ENCODE data around the gene PSMB5. TPM values are rescaled to one million over a fixed set of nuclear protein-coding genes. Genes with fewer than 3 reads are reported as not detected.
"Not testable (repeated sequence)": the region's sequence is repeated elsewhere in the genome, so short reads cannot be mapped to it uniquely, and the experiment has no call there.

Gene PSMB5
- total and polyA plus RNA-seq, 5 donors = 108 to 140 (median 114) TPM

DNA sequence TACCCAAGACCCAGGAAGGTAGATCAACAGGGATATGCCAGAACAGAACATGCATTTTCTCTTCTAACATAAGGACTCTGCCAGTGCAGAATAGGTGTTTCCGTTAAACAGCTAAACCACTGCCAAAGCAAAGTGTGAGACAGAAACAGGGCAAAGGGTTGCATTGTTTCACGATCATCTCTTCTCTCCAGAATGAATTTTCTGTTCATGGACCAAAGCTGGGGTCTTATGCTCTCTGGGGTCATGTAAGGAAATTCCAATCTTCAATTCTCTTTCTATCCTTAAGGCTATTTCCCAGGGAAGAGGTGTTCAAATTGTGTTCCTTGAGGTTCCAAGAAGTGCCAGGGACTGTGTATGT, 10.9 kb downstream of the PSMB5 start:
- H3K4me1 ChIP-seq (ENCODE audit: control insufficient read depth, insufficient read depth, low read length) = no peaks in the 10 kb centered on the region
- no peak overlapping the region for H3K4me3 ChIP-seq (ENCODE audit: low read length)
- intact Hi-C loops (cut with DNase I) = no loop called here
- H3K27me3 ChIP-seq (ENCODE audit: control insufficient read depth, insufficient read depth) = no peaks in the 10 kb centered on the region
- DNase-seq (no peak), ATAC-seq (no peak)
- no peaks in the 10 kb centered on the region for H3K9me3 ChIP-seq (ENCODE audit: control insufficient read depth, low read length)
- no peak overlapping the region for H3K27ac ChIP-seq (ENCODE audit: low read length)
- 95% methylated on average over 2 of the region's 2 CpGs for WGBS

DNA sequence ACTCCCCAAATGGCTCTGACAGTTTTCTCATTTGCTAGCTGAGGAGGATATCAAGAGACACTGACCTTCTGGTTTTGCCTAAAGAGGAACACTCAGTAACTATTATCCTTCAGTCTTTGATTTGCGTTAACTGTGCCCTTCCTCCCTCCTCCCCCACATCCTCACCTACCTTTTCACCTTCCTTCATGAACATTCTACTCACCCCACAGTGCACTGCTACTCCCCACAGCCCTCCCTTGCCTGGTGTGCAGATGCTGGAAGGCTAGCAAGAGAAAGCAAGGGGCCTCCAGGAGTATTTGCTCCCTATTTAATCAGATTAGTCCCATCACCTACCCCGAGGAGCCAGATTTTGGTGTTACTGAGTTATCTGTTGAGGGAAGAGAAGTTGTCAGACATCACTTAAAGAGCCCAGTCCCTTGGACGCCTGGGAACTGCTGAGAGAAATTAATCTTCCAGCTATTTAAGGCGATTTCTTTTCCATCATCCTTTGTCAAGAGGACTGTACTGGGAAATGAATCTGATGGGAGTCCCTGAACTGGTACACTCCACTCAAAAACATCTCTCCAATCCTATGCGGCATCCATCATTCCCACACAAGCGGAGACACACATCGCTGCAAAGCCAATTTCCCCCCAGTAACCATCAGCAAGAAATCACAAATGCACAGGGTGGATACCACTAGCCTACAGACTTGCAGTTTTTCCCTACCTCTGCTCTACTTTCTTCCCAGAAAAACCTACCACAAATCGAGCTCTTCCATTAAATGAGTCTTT, 11.5 kb downstream of the PSMB5 start:
- intact Hi-C loops (cut with DNase I) = no loop called here

DNA sequence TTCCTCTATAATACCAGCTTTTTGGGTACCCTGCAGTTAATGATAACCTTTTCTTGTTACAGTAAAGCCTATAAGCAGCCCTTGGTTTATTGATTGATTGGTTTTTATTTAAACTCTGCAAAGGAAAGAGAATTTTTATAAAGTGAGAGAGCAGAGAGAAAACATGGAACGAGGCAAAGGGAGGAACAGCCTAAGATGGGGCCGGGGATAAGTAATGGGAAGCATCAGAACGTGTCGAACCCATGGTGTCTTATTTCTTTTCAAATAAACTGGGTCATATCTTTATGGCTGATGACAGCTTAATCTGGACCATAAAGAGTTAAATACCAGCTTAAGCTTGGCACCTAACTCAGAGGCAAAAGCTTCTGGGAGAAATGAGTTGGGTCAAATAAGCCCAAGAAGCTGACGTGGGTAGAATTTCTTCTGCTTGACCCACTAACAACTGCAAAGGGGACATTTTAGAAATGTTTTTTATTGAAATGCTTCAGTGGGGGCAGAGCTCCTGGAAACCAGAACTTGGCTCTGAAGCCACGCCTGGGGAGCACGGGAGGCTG, 12.7 kb downstream of the PSMB5 start:
- Histone ChIP-seq H3K9me3 (ENCODE audit: control insufficient read depth, low read length) (no peaks in the 10 kb centered on the region), H3K27me3 (ENCODE audit: control insufficient read depth, insufficient read depth) (no peaks in the 10 kb centered on the region), H3K4me1 (ENCODE audit: control insufficient read depth, insufficient read depth, low read length) (no peaks in the 10 kb centered on the region), H3K4me3 (ENCODE audit: low read length) (no peak overlapping the region), H3K27ac (ENCODE audit: low read length) (no peak overlapping the region)
- DNase-seq (no peak), ATAC-seq (no peak)
- intact Hi-C loops (cut with DNase I) = no loop called here
- 54% methylated on average over 7 of the region's 7 CpGs for WGBS

More for the DNA sequence above, 11.5 kb downstream of the PSMB5 start:
- 76% methylated on average over 8 of the region's 8 CpGs for WGBS
- DNase-seq (no peak), ATAC-seq (no peak)
- no peak overlapping the region for H3K4me3 ChIP-seq (ENCODE audit: low read length)
- no peaks in the 10 kb centered on the region for H3K4me1 ChIP-seq (ENCODE audit: control insufficient read depth, insufficient read depth, low read length)
- H3K27ac ChIP-seq (ENCODE audit: low read length) = no peak overlapping the region
- no peaks in the 10 kb centered on the region for H3K27me3 ChIP-seq (ENCODE audit: control insufficient read depth, insufficient read depth)
- no peaks in the 10 kb centered on the region for H3K9me3 ChIP-seq (ENCODE audit: control insufficient read depth, low read length)

DNA sequence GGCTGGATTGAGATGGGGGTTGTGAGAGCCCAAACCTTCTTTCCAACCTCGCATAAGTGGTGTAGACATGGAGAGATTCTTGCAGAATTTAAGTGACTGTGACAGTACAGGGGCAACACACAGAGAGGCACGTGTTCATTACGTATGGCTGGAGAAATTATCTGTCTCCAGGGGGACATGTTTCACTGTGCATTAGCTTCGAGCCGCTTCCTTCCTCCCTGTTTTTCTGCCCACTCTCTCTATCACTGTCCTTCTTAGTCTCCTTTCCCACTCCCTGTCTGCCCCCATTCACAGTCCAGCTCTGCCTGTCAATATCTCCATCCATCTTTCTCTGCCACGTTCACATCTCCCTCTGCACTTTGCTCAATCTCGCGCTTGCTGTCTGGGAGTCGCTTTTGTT, 13.3 kb downstream of the PSMB5 start:
- DNase-seq (no peak), ATAC-seq (no peak)
- no peaks in the 10 kb centered on the region for H3K9me3 ChIP-seq (ENCODE audit: control insufficient read depth, low read length)
- H3K27me3 ChIP-seq (ENCODE audit: control insufficient read depth, insufficient read depth) = no peaks in the 10 kb centered on the region
- no peak overlapping the region for H3K4me3 ChIP-seq (ENCODE audit: low read length)
- H3K27ac ChIP-seq (ENCODE audit: low read length) = no peak overlapping the region
- intact Hi-C loops (cut with DNase I) = no loop called here
- 70% methylated on average over 9 of the region's 9 CpGs for WGBS
- no peaks in the 10 kb centered on the region for H3K4me1 ChIP-seq (ENCODE audit: control insufficient read depth, insufficient read depth, low read length)

DNA sequence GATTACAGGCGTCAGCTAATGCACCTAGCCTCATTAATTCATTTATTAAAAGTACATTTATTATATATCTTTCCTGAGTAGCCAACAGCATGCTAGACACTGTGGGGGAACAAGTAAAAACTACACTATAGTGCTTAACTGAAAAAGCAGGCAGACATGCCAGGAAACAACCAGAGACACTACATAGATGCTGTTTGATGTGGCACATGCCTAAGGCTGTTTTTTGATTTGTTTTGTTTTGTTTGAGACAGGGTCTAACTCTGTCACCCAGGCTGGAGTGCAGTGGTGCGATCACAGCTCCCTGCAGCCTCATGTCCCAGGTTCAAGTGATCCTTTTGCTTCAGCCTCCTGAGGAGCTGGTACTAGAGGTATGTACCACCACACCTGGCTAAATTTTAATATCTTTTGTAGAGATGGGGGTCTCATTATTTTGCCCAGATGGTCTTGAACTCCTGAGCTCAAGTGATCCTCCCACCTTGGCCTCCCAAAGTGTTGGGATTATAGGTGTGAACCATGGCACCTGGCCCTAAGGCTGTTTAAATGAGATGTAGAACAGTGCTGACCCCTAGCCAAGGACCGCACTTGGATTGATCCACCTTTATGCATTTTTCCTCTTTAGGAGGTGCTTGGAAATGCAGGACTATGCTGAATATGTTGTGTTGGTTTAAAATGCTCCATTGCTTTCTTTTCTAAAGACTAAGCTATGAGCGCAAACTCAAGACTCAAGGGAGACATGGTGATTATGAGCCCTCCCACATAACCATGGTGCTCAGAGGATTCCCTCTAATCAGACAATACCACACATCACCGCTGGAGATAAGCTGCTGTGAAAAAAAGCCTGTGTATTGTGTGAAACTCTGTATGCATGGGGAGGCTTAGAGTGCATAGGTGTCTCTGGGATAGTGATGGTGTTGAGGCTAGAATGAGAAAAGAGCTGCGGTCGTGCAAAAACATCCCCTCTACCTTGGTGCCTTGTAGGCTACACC, 14.3 kb downstream of the PSMB5 start:
- no peaks in the 10 kb centered on the region for H3K27me3 ChIP-seq (ENCODE audit: control insufficient read depth, insufficient read depth)
- DNase-seq = no peak
- no peaks in the 10 kb centered on the region for H3K9me3 ChIP-seq (ENCODE audit: control insufficient read depth, low read length)
- intact Hi-C loops (cut with DNase I) = no loop called here
- H3K4me3 ChIP-seq (ENCODE audit: low read length) = no peak overlapping the region
- no peaks in the 10 kb centered on the region for H3K4me1 ChIP-seq (ENCODE audit: control insufficient read depth, insufficient read depth, low read length)
- 90% methylated on average over 7 of the region's 7 CpGs for WGBS
- no peak overlapping the region for H3K27ac ChIP-seq (ENCODE audit: low read length)
- ATAC-seq = no peak

DNA sequence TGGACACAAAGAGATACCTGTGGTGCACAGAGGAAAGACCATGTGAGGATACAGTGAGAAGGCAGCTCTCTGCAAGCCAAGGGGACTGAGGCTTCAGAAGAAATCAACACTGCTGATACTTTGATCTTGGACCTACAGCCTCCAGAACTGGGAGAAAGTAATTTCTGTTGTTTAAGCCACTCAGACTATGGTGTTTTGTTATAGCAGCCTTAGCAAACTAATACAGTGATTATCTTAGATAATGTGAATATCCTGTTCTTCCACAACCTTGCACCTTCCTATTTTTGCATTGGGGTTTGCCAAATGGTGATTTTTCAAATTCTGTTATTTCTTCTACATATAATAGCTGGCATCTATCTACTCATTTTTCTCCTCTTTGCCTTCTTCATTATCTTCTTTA, 16.6 kb downstream of the PSMB5 start:
- Histone ChIP-seq H3K27ac (ENCODE audit: low read length) (no peak overlapping the region), H3K4me3 (ENCODE audit: low read length) (no peak overlapping the region), H3K27me3 (ENCODE audit: control insufficient read depth, insufficient read depth) (no peaks in the 10 kb centered on the region), H3K9me3 (ENCODE audit: control insufficient read depth, low read length) (no peaks in the 10 kb centered on the region), H3K4me1 (ENCODE audit: control insufficient read depth, insufficient read depth, low read length) (no peaks in the 10 kb centered on the region)
- DNase-seq (no peak), ATAC-seq (no peak)
- intact Hi-C loops (cut with DNase I) = no loop called here

DNA sequence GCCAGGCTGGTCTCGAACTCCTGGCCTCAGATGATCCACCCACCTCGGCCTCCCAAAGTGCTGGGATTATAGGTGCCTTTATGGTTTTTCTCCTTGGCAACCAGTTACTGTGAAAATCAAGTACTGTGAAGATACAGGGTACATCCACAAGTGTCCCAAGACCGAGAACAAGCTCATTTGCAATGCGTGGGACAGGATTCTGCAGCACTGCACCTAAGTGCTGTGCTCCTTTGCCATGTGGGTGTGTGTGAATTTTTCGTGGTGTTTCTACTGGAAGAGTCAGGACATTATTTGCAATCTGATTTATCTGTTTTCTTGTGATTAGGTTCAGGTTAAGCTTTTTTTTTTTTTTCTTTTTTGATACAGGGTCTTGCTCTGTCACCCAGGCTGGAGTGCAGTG, 17.6 kb downstream of the PSMB5 start:
- intact Hi-C loops (cut with DNase I) = no loop called here
- Histone ChIP-seq H3K4me1 (ENCODE audit: control insufficient read depth, insufficient read depth, low read length) (no peaks in the 10 kb centered on the region), H3K9me3 (ENCODE audit: control insufficient read depth, low read length) (no peaks in the 10 kb centered on the region), H3K27me3 (ENCODE audit: control insufficient read depth, insufficient read depth) (no peaks in the 10 kb centered on the region), H3K27ac (ENCODE audit: low read length) (no peak overlapping the region), H3K4me3 (ENCODE audit: low read length) (no peak overlapping the region)
- no peak for DNase-seq
- WGBS = 85% methylated on average over 5 of the region's 5 CpGs
- ATAC-seq = no peak

DNA sequence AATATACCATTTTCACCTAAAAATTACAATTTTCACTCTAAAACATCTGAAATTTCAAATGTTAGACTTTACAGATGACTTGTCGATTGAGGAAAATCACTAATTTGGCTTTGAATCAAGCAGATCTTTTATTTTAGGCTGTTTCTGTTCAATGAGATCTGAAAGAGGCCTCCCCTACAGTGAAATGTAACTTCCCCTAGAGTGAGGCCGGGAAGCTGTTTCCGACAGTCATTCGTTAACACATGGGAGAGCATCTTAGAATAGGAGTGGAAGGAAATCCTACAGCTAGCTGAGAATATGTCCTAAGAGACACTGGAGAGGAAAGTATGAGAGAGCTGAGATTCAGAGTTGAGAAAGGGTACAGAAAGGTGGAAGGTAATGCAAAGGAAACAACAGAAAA, 19.1 kb downstream of the PSMB5 start:
- DNase-seq (no peak), ATAC-seq (no peak)
- no peak overlapping the region for H3K4me3 ChIP-seq (ENCODE audit: low read length)
- no peaks in the 10 kb centered on the region for H3K4me1 ChIP-seq (ENCODE audit: control insufficient read depth, insufficient read depth, low read length)
- H3K27ac ChIP-seq (ENCODE audit: low read length) = no peak overlapping the region
- 73% methylated on average over 4 of the region's 4 CpGs for WGBS
- no peaks in the 10 kb centered on the region for H3K27me3 ChIP-seq (ENCODE audit: control insufficient read depth, insufficient read depth)
- H3K9me3 ChIP-seq (ENCODE audit: control insufficient read depth, low read length) = no peaks in the 10 kb centered on the region
- intact Hi-C loops (cut with DNase I) = no loop called here

DNA sequence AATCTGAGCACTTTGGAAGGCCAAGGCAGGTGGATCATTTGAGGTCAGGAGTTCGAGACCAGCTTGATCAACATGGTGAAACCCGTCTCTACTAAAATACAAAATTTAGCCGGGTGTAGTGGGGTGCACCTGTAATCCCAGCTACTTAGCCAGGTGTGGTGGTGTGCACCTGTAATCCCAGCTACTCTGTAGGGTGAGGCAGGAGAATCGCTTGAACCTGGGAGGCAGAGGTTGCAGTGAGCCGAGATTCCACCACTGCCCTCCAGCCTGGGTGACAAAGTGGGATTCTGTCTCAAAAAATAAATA, 21.0 kb downstream of the PSMB5 start:
- H3K4me1 ChIP-seq (ENCODE audit: control insufficient read depth, insufficient read depth, low read length); intact Hi-C loops (cut with DNase I): not testable (repeated sequence)

DNA sequence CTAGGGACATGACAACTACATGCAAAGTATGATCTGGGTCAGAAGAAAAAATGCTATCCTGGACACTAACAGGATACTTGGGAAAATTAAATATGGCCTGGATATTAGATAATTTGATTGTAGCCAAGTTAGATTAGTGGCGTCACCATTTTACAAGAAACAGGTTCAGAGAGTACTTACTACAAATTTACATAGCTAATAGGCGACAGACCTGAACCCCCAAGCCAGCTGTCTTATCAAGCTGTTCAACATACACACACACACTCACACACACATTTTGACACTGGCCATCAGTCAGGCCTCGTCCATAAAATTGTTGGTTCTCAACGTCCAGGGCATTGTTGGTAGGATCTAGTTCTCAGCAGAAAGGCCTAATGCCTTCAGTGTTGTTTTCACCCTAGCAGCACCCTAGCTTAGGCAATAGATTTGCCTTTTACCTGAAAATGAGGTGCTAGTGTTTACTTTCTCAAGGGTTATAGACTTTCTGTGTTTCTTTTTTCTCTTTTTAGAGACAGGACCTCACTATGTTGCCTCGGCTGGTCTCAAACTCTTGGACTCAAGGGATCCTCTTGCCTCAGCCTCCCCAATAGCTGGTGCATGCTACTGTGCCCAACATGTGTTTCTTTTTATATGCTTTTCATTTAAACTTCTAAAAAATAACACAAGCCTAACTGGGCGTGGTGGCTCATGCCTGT, 21.5 kb downstream of the PSMB5 start:
- DNase-seq (no peak), ATAC-seq (no peak)
- no peak overlapping the region for H3K4me3 ChIP-seq (ENCODE audit: low read length)
- H3K27me3 ChIP-seq (ENCODE audit: control insufficient read depth, insufficient read depth) = no peaks in the 10 kb centered on the region
- H3K27ac ChIP-seq (ENCODE audit: low read length) = no peak overlapping the region
- H3K4me1 ChIP-seq (ENCODE audit: control insufficient read depth, insufficient read depth, low read length) = no peaks in the 10 kb centered on the region
- no peaks in the 10 kb centered on the region for H3K9me3 ChIP-seq (ENCODE audit: control insufficient read depth, low read length)
- WGBS = 63% methylated on average over 6 of the region's 6 CpGs
- intact Hi-C loops (cut with DNase I) = no loop called here

More for the DNA sequence above, 21.0 kb downstream of the PSMB5 start:
- not testable (repeated sequence) for DNase-seq; ATAC-seq; H3K27me3 ChIP-seq (ENCODE audit: control insufficient read depth, insufficient read depth); H3K27ac ChIP-seq (ENCODE audit: low read length); H3K9me3 ChIP-seq (ENCODE audit: control insufficient read depth, low read length); H3K4me3 ChIP-seq (ENCODE audit: low read length)
- WGBS = 89% methylated on average over 5 of the region's 5 CpGs
